HCT116 (cell line): ENCODE results near the gene F2RL1.

Experiments
- ATF3 ChIP-seq: IDR thresholded peaks from 2 replicates; pipeline ENCODE4 v1.6.1; 2012
- CEBPB ChIP-seq: IDR thresholded peaks from 2 replicates; pipeline ENCODE4 v1.6.1; 2012; ENCODE audit warnings: low read depth
- CTCF ChIP-seq, 3 experiments: fragments of 200-600 bp in 1 of 3; sonication (generic) in 1 of 3; IDR thresholded peaks in 2 of 3; conservative IDR thresholded peaks in 1 of 3; 2 replicates each; pipeline ENCODE4 v1.5.1; 2012 to 2017; ENCODE audit warnings: low read depth in 2 of 3, low read length in 2 of 3, antibody characterized with exemption in 1 of 3, borderline replicate concordance in 1 of 3, control low read depth in 1 of 3, mild to moderate bottlenecking in 1 of 3, mixed read lengths in 1 of 3, mixed run types in 1 of 3, moderate library complexity in 1 of 3; ENCODE audit not compliant: insufficient read depth in 1 of 3
- EGR1 ChIP-seq: IDR thresholded peaks from 2 replicates; pipeline ENCODE4 v1.6.1; 2012; ENCODE audit warnings: low read depth
- EZH2 ChIP-seq: fragments of 200-600 bp; sonication (generic); IDR thresholded peaks from 2 replicates; pipeline ENCODE4 v1.6.1; 2017; ENCODE audit warnings: antibody characterized with exemption, mixed run types
- EZH2phosphoT487 ChIP-seq: fragments of 200-600 bp; IDR thresholded peaks from 2 replicates; pipeline ENCODE4 v1.6.1; 2018; ENCODE audit warnings: antibody characterized with exemption, borderline replicate concordance
- POLR2A ChIP-seq: IDR thresholded peaks from 2 replicates; pipeline ENCODE4 v1.7.0; 2011; ENCODE audit warnings: borderline replicate concordance; ENCODE audit not compliant: insufficient read depth, insufficient read length; ENCODE audit errors: extremely low read depth
- POLR2AphosphoS5 ChIP-seq: IDR thresholded peaks from 2 replicates; pipeline ENCODE4 v1.6.1; 2011; ENCODE audit warnings: mild to moderate bottlenecking, low read depth, low read length, moderate library complexity
- RAD21 ChIP-seq: IDR thresholded peaks from 2 replicates; pipeline ENCODE4 v1.6.1; 2012; ENCODE audit warnings: low read depth, mild to moderate bottlenecking
- REST ChIP-seq: IDR thresholded peaks from 2 replicates; pipeline ENCODE4 v1.6.1; 2012; ENCODE audit warnings: low read depth
- SIN3A ChIP-seq: IDR thresholded peaks from 2 replicates; pipeline ENCODE4 v1.6.1; 2012; ENCODE audit warnings: low read depth
- SP1 ChIP-seq: IDR thresholded peaks from 2 replicates; pipeline ENCODE4 v1.6.1; 2012; ENCODE audit warnings: low read depth

- no peak for TF ChIP-seq EZH2phosphoT487
- TF ChIP-seq POLR2A = no peak
- no peak for TF ChIP-seq ATF3
- no peak for TF ChIP-seq CTCF (IDR thresholded peaks at IDR 0.05 in 2 of 3, conservative IDR thresholded peaks at IDR 0.05 in 1 of 3; ENCODE audit: borderline replicate concordance in 1 of 3, insufficient read depth in 1 of 3, low read depth in 2 of 3, low read length in 2 of 3)
- TF ChIP-seq SIN3A = no peak
- TF ChIP-seq CEBPB = no peak
- no peak for TF ChIP-seq RAD21
- TF ChIP-seq EGR1 = no peak
- no peak for TF ChIP-seq SP1
- TF ChIP-seq EZH2 = no peak
- no peak for TF ChIP-seq REST
- no peak for TF ChIP-seq POLR2AphosphoS5
Measured at GRCh38 chr5:76810236-76810635, 8.6 kb upstream of the F2RL1 start.
